NOMO-1 treated with dmso at 0.1 percent for 144 hours (cell line): ENCODE data around the gene NCOA1.
"Not testable (repeated sequence)": the region's sequence is repeated elsewhere in the genome, so short reads cannot be mapped to it uniquely, and the experiment has no call there.

Source experiments
- DNase-seq: peaks from one replicate; lab custom pipeline; 2025; ENCODE audit not compliant: unreplicated experiment; lab: John Stamatoyannopoulos, UW

NCOA1 gene

GRCh38 chr2:24473626-24474025, 17.4 kb upstream of the NCOA1 start:
- DNase-seq: no peak

GRCh38 chr2:24474053-24474452, 17.0 kb upstream of the NCOA1 start:
- DNase-seq: no peak

GRCh38 chr2:24477229-24477628, 13.8 kb upstream of the NCOA1 start:
- DNase-seq: no peak

GRCh38 chr2:24478243-24478642, 12.8 kb upstream of the NCOA1 start:
- no peak for DNase-seq

- DNase-seq: no peak
These were observed 10.8 kb upstream of the NCOA1 start for GRCh38 chr2:24480245-24480644.

GRCh38 chr2:24482251-24482971, 8.6 kb upstream of the NCOA1 start:
- no peak for DNase-seq

- no peak for DNase-seq
These were observed 8.1 kb upstream of the NCOA1 start for GRCh38 chr2:24482972-24483300.

GRCh38 chr2:24484677-24485076, 6.4 kb upstream of the NCOA1 start:
- DNase-seq: not testable (repeated sequence)

GRCh38 chr2:24485197-24485596, 5.9 kb upstream of the NCOA1 start:
- no peak for DNase-seq

GRCh38 chr2:24486636-24487205, 4.3 kb upstream of the NCOA1 start:
- no peak for DNase-seq

- DNase-seq: no peak
These were observed 1.4 kb upstream of the NCOA1 start for GRCh38 chr2:24489465-24490180.

- no peak for DNase-seq
These were observed 819 bp upstream of the NCOA1 start for GRCh38 chr2:24490181-24490689.

GRCh38 chr2:24491542-24492420, 727 bp downstream of the NCOA1 start:
- no peak for DNase-seq

GRCh38 chr2:24492421-24493279, 1.6 kb downstream of the NCOA1 start:
- DNase-seq: no peak

- DNase-seq: peak; percentile 20
These were observed 2.7 kb downstream of the NCOA1 start for GRCh38 chr2:24493713-24494112.

- no peak for DNase-seq
These were observed 3.4 kb downstream of the NCOA1 start for GRCh38 chr2:24494410-24494809.

- DNase-seq: no peak
These were observed 4.4 kb downstream of the NCOA1 start for GRCh38 chr2:24495451-24495850.

GRCh38 chr2:24496959-24497358, 5.9 kb downstream of the NCOA1 start:
- DNase-seq: no peak

GRCh38 chr2:24497685-24498084, 6.6 kb downstream of the NCOA1 start:
- no peak for DNase-seq

- DNase-seq: no peak
These were observed 7.1 kb downstream of the NCOA1 start for GRCh38 chr2:24498121-24498520.
